Measurements from ENCODE around the gene SLC39A11.
"Not testable (repeated sequence)": the region's sequence is repeated elsewhere in the genome, so short reads cannot be mapped to it uniquely, and the experiment has no call there.

DNA sequence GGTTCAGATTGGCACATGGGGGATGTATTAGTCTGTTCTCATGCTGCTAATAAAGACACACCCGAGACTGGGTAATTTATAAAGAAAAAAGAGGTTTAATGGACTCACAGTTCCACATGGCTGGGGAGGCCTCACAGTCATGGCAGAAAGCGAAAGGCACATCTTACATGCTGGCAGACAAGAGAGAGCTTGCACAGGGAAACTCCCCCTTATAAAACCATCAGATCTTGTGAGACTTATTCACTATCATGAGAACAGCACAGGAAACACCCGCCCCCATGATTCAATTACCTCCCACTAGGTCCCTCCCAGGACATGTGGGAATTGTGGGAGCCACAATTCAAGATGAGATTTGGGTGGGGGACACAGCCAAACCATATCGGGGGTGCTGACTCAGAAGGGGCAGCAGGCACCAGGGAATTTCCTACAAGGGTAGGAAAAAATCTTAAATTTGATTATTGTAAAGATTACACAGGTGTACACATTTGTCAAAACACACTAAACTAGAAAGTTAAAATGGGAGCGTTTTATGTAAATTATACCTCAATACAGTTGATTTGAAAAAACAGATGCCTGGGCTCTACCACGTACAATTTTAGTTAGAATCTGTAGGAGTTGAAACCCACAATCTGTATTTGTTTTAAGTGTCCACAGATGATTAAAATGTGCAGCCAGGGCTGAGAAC lies 99.6 kb downstream of the SLC39A11 start:
- not testable (repeated sequence) for TF ChIP-seq POLR2A, POLR2AphosphoS5, EP300 (IDR thresholded peaks at IDR 0.05)
- TF ChIP-seq, protein P1, sequence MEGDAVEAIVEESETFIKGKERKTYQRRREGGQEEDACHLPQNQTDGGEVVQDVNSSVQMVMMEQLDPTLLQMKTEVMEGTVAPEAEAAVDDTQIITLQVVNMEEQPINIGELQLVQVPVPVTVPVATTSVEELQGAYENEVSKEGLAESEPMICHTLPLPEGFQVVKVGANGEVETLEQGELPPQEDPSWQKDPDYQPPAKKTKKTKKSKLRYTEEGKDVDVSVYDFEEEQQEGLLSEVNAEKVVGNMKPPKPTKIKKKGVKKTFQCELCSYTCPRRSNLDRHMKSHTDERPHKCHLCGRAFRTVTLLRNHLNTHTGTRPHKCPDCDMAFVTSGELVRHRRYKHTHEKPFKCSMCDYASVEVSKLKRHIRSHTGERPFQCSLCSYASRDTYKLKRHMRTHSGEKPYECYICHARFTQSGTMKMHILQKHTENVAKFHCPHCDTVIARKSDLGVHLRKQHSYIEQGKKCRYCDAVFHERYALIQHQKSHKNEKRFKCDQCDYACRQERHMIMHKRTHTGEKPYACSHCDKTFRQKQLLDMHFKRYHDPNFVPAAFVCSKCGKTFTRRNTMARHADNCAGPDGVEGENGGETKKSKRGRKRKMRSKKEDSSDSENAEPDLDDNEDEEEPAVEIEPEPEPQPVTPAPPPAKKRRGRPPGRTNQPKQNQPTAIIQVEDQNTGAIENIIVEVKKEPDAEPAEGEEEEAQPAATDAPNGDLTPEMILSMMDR (IDR thresholded peaks at IDR 0.05) = not testable (repeated sequence)
